HG02970 (cell line): ENCODE results near the gene KNTC1.
"Not testable (repeated sequence)": the region's sequence is repeated elsewhere in the genome, so short reads cannot be mapped to it uniquely, and the experiment has no call there.

Source experiments
- ATAC-seq: cut with Tn5 transposase; IDR thresholded peaks from one replicate; pipeline ENCODE4 v1.9.1; 2021; ENCODE audit warnings: mild to moderate bottlenecking, moderate library complexity, moderate number of reproducible peaks; ENCODE audit not compliant: unreplicated experiment, low FRiP score

KNTC1 gene

DNA sequence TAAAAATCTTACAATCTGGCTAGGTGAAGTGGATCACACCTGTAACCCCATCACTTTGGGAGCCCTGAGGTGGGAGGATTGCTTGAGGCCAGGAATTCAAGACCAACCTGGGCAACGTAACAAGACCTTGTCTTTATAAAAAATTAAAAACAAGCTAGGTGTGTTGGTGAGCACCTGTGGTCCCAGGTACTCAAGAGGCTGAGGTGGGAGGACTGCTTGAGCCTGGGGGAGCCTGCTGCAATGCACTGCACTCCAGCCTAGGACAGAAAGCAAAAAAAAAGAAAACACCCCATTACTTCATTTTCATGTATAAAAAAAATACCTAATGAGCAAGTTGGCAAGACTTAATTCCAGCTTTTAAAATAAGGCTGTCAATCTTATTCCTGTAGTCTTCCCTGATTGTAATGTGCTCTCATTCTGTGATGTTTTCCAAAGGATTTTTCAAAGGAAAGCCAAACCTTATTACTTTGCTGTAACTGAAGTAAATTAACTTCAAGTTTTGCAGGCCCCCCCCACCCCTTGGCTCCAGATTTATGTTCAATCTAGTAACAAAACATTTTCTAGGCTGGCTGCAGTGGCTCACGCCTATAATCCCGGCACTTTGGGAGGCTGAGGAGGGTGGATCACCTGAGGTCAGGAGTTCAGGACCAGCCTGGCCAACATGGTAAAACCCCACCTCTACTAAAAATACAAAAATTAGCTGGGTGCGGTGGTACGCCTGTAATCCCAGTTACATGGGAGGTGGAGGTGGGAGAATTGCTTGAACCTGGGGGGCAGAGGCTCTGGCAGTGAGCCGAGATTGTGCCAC lies 23.1 kb upstream of the KNTC1 start:
- no peak for ATAC-seq

DNA sequence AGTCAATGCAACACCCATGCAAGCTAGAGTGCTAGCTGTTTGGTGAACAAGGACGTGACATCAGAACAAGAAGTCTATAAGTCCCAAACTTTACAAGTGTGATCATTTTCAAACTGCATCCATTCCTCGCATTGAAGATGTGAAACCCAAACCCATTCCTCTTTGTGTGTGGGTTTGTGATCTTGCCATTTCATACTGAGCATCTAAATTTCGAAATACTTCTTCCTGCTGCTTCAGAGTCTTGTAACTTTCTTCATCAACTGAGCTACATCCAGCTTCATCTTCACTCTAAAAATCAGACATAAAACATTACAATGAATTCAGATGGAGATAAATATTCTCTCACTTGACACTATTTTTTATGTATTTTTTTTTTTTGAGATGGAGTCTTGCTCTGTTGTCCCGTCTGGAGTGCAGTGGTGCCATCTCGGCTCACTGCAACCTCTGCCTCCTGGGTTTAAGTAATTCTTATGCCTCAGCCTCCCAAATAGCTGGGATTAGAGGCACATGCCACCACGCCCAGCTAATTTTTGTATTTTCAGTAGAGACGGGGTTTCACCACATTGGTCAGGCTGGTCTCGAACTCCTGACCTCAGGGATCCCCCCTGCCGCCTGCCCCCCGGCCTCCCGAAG lies 21.5 kb upstream of the KNTC1 start:
- ATAC-seq: no peak

DNA sequence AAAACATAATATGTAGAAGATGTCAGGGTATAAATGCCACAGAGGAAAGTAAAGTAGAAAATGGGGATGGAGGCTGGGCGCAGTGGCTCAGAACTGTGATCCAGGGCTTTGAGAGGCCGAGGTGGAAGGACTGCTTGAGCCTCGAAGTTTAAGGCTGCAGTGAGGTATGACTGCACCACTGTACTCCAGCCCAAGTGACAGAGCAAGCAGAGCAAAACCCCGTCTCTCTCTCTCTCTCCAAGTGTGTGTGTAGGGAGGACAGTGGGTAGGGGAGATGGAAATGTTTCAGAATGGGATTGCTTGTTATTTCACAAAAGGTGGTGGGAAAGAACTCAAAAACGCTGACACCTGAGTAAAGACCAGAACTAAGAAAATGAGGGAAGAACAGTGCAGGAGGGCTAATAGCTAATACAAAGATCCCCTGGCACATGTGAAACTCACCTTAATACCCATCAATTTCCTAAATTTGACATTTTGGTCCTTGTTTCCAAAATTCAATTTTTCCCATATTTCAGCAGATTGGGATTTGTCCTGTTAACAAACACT lies 20.6 kb upstream of the KNTC1 start:
- ATAC-seq: no peak

DNA sequence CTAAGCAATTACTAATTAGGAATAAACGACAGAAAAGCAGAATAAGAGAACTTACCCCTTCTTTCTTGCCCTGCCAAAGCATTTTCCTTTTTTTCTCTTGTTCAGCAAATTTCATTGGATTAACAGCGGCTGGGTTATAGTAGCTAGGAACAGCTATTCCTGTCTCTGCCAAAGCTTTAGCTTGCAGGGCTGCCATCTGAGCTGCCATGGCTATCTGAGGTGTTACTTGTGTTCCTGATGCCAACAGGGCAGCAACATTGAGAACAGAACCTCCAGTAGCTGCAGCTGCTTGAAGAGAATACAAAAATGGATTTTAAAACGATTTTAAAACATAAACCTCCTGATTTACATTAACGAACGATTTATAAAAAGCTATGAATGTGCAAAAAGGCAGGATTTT lies 18.9 kb upstream of the KNTC1 start:
- no peak for ATAC-seq

DNA sequence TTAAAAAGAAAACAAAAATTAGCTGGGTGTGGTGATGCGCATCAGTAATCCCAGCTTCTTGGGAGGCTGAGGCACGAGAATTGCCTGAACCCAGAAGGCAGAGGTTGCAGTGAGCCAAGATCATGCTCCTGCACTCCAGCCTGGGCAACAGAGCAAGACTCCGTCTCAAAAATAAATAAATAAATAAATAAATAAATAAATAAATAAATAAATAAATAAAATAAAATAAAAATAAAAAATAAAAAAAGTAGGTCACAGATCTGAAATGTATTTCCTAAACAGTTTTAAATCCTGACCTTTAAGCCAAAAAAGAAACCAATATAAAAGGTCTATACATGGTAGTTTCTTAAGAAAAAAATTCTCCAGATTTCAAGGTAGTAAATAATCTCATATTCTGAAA lies 14.0 kb upstream of the KNTC1 start:
- ATAC-seq: not testable (repeated sequence)

DNA sequence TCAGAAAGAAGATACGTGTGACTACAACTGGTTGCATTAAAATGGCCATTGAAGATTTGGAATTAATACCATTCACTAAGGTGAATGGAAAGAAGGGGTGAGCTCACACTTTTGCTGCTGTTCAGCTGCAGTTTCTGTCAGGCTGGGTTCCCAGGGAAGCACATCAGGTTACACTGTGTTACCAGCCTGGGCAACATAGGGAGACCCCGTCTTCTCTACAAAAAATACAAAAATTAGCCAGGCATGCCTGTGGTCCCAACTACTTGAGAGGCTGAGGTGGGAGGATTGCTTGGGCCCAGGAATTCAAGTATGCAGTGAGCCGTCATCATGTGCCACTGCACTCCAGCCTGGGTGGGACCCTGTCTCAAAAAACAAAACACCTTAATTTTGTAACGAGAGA lies 13.4 kb upstream of the KNTC1 start:
- no peak for ATAC-seq

DNA sequence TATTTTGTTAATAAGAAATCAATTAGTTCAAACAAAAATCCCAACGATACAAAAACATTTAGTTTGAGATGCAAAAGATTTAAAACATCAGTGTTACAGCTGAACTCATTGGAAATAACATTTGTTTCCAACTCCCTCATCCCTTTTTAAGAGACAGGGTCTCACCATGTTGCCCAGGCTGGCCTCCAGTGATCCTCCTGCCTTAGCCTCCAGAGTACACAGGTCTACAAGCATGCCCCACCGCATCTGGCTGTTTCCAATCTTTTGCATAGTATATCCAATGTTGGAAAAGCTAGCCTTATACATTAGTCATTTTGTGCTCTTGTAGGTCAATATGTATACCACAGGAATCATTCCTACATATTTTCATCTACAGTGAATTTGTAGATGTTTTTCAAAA lies 11.8 kb upstream of the KNTC1 start:
- ATAC-seq: no peak

DNA sequence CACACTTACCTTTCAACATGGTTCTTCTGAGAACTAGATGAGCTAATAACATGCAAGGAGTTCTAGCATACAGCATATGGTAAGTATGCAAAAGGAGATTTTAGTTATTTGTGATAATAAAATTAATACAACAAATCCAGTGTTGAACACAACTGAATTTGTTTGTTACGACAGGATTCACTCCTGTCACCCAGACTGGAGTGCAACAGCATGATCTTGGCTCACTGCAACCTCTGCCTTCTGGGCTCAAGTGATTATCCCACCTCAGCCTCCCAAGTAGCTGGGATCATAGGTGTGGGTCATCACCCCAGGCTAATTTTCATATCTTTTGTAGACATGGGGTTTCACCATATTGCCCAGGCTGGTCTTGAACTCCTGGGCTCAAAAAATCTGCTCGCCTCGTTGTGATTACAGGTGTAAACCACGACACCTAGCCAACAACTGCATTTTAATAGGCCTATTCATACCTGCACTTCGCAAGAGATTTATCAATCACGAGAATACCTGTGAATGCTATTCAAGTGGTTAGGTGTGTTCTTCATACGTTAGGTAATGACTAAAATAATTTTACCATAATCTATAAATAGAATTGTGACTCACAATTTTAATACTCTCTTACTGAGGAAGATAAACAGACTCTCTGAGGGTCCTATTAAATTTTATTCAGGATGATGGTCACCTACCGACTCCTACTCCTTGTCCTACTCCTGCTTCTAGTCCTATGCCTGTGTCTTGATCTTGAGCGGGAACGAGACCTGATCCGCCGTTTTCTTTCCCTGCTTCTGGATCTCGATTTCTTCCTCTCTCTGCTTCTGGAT lies 10.3 kb upstream of the KNTC1 start:
- ATAC-seq: no peak

DNA sequence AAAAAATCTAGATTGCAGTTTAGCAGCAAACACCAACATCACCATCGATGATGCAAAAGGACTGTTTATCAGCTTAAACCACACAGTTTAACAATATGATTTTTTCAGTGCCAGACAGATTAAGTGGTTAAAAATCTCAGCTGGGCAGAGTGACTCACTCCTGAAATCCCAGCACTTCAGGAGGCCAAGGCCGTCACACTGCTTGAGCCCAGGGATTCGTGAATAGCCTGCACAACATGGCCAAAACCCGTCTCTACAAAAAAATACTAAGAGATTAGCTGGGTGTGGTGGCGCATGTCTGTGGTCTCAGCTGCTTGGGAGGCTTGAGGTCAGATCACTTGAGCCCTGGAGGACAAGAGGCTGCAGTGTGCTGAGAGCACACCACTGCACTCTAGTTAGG lies 9.2 kb upstream of the KNTC1 start:
- no peak for ATAC-seq

DNA sequence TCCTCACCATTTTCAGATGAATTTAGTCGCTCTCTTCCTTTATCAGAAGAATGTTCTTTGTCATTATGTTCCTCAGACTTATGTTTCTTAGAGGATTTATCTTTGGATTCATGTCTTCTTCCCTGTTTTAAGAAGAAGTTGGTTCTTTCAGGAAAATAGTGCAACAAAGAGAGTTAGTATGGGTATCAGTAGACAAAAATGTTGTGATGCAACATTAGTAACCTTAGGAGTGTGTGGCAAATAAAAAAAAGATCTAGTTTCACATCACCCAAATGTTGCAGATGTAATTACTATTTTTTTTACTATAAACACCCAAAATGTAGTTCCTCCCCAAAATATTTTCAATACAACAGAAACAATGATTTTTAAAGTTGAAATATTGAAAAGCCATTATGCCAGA lies 8.1 kb upstream of the KNTC1 start:
- no peak for ATAC-seq

DNA sequence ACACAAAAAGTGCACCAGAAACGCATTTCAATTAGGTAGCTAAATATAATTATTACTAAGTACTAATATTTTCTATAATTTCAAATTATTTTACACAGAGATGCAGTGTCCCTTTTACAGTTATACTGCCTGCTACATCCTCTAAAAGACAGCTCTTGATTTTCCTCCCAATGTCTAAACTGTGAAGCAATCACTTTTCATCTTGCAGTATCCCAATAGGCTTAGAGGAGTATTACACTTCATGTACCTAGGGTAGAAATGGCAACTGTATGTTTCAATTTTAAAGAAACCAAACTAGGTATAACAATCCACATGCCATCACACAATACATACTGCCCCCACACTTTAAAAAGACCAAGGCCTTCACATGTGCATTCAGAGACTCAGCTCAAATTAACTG lies 7.6 kb upstream of the KNTC1 start:
- no peak for ATAC-seq

DNA sequence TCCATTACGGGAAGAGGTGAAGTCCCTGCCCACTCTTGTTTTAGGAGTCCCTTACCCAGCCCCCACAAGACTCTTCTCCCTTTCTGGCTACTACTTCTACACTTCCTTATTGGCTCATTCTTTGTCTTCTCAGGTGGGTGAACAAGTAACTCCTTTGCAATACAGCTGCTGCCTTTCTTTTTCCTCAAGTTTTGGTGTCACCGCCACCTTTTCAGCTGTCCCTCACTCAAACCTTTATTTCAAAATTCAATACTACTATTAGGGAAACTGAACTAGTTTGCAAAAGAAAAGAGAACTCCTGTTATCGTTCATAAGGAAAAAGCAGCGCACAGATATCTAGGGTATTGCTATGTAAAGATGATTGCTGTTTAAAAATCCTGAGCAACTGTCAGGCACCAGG lies 6.4 kb upstream of the KNTC1 start:
- ATAC-seq: no peak

DNA sequence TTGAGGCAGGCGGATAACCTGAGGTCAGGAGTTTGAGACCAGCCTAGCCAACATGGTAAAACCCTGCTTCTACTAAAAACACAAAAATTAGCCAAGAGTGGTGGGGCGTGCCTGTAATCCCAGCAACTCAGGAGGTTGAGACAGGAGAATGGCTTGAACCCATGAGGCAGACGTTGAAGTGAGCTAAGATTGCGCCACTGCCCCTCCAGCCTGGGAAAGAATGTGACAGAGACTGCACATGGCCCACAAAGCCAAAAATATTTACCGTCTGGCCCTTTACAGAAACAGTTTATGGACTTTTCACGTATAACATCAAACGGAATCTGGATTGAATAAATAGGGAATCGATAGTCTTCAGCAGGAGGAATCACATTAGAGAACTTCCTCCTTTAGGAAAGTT lies 3.8 kb upstream of the KNTC1 start:
- no peak for ATAC-seq

DNA sequence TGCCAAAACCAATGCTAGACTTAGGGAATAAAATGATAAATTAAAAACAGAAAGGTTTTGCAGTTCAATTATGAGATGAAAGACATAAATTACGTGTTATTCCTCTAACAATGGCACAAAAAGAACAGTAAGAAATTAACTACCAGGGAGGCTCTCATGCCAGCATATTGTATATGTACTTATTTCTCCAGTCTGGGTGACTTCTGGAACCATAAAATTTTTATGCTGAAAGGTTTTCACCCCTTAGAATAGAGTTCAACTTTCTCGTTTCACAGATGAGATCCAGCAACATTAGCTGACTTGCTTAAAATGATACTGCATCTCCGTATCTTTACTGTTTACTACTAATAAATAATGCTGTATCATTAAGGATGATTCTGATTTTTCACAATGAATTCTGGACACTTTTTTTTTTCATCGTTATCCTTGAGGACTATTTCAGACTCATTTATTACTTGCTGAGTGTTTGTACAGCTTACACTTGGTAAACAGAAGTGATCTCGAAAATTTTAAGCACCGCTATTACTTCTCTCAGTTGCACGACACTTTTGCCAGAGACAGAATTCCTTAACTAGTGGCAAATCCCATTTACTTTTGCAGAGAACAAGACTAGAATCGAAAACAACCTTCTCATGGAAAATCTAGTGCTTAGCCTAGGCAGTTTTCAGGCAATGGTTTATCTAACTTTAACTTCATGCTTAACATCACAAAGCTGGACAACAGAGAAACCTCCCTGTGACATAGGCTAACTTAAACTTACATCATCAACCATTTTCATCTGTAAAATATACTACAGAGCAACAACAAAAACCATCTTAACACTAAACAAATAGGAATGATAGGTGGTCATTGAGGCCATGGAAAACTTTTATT lies 3.0 kb upstream of the KNTC1 start:
- no peak for ATAC-seq

DNA sequence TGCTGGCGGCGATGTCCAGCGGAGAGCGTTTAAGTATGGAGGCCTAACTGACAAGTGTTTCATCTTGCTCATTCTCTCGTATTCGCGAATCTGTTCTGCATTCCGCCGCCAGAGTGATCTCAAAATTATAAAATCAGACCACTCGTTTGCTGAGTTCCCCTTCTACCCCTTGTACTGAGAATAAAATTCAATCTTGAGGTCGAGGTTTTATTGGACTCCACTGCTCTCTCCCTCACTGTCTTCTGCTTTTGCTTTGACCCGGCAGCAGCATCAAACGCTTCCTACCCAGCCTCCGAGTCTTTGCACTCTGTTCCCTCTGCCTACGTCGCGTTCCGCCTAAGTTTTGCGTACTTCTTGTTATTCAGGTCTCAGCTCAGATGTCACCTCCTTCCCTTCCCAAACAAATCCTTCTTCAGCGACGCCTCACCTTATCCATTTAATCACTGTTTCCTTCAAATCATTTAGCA lies 462 bp downstream of the KNTC1 start:
- ATAC-seq: no peak

DNA sequence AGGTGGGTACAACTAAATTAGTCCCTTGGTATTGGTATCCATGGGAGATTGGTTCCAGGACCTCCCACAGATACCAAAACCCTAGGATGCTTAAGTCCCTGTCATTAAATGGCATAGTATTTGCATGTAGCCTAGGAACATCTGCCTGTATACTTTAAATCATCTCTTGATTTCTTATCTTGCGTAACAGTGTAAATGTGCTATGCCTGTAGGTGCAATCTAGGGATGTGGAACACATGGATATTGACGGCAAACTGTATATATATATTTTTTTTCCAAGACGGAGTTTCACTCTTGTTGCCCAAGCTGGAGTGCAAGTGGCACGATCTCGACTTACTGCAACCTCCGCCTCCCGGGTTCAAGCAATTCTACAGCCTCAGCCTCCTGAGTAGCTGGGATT lies 1.5 kb downstream of the KNTC1 start:
- no peak for ATAC-seq

DNA sequence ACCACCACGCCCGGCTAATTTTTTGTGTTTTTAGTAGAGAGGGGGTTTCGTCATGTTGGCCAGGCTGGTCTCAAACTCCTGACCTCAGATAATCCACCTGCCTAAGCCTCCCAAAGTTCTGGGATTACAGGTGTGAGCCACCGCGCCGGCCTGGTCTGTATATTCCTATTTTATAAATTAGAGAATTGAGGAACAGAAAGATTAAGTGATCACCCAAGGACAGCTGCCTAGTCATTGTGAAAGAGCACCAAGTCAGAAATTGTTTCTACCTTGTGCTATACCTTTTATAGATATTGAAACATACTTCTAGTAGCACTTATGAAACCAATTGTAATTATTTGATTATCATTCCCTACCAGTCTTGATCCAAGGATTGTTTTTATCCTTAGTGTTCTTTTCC lies 1.9 kb downstream of the KNTC1 start:
- ATAC-seq: no peak

DNA sequence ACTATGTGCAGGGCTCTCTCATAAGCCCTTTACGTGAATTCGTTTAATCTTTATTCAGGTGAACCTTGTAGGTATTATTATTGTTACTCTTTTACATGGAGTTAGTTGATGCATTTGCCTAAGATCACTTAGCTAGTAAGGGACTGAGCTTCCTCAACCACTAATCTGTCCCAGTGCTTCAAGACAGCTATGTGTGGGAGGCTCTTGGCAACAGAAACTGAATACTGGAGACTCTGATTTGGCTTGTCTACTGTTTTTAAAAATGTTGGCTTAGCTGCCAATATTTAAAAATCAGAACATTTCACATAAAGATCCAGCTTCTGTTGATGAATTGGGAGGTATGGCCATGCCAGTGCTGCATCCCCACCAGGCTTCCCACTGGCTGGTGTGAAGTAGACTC lies 6.8 kb downstream of the KNTC1 start:
- no peak for ATAC-seq

DNA sequence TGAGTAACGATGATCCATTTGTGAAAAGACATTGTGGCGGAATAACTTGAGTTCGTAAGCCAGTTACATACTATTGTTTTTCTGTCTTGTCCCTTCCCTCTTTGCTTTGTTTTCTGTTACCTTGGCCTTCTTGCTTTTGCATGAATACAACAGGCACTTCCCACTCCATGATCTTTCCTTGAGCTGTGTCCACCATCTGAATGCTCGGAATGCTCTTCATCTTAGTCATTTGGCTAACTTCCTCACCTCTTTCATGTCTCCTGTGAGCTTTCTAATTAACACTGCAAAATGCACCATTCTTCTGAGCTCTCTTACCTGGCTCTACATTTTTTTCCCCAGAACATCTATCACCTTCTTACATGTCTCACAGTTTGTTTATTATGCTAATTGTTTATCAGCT lies 10.0 kb downstream of the KNTC1 start:
- ATAC-seq: no peak

DNA sequence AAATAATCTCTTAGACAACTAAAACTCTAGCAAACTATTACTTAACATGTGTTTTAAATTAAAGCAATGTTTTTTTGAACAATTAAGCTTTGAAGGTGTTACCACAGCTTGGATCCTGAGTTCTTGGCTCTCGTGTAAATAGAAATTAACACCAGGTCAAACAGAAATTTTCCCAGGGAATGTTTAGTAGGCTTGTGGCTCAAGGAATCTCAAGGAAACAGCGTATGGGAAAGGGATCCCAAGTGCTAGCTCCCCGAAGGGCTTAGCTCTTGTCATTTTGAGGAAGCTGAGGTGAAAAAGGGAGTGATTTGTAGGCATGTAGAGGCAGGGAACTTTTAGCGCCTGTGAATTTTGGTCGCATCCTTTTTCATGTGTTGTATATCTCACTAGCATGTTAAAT lies 11.4 kb downstream of the KNTC1 start:
- ATAC-seq: no peak
